GM21528 (cell line): ENCODE results near the gene ARMH3.

Experiments
- ATAC-seq: cut with Tn5 transposase; IDR thresholded peaks from one replicate; pipeline ENCODE4 v1.9.1; 2021; ENCODE audit warnings: mild to moderate bottlenecking, moderate library complexity; ENCODE audit not compliant: unreplicated experiment, low FRiP score

The ARMH3 gene

DNA sequence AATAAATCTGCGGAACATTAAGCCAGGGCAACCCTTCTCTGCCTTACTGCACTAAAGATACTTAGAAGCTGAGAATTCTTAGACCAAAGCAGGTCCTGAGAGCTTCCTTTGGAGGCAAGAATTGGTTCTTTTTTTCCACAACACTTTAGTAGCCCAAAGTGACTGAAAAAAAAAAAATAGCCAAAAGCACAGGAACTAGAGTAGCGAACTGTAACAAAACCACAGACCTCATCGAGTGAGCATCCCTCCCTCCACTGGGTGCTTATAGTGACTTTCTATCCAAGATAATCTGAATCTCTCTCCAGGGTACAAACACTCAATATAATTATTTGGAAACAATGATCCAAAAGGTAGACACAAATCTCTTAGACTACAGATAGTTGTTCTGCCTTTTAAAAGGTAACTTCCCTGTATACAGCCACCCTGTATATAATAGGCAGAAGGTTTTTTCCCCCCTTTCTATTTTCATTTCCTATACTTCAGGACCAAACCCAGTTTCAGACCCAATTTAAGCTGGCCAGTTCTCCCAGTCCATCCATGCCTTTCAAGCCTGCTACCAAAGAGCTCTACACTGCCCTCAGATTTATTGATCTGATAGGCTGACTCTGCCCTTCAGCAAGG is 180.8 kb downstream of the ARMH3 start:
- no peak for ATAC-seq

DNA sequence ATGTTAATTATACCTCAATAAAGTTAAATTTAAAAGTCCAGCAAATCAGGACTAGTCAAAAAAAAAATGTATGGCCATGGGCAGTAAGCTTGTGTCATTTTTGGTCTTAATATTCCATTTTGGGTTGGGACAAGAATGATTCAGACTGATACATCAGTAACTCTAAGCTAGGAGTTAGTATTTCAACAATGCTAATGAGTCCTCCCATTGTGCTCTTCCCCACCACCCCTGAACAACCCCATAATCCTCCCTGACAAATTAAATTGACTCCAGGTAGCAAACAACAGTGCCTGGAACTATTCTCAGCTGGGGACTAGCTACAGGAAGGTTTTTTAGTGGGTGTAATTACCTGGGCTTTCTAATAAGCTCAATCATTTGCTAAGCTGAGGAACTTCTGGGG is 181.7 kb downstream of the ARMH3 start:
- no peak for ATAC-seq

DNA sequence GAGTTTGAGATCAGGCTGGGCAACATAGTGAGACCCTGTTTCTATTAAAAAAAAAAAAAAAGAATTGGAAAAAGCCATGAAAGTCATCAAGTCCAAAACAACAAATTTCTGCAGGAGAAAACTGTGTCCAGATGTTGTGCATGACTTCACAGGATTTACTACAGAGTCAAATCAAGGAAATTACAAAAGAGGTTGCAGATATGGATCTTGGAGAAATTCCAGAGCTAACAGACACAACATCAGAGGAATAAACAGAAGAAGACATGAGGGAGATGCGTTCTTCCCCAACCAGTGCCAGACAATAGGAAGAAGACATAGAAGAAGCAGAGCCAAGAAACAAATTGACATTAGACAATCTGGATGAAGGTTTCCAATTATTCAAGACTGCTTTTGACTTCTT is 188.0 kb downstream of the ARMH3 start:
- ATAC-seq: no peak

DNA sequence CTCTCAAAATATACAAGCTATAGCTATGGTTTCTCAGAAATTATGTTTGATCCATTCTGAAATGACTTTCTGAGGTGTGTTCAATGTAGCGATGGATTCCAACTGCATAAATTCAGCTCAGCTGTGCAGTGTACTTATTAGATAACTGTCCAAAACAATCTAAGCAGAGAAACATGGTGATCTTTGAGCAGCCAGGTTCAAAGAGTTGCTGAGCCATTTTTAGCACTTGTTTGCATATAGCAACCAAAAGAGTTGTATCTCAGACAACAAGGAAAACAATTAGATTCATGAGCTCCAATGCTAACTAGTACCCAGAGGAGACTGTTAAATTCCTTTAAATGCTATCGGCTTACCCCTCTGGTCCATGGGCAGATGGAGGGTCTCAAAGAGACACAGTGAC is 196.4 kb downstream of the ARMH3 start:
- no peak for ATAC-seq

DNA sequence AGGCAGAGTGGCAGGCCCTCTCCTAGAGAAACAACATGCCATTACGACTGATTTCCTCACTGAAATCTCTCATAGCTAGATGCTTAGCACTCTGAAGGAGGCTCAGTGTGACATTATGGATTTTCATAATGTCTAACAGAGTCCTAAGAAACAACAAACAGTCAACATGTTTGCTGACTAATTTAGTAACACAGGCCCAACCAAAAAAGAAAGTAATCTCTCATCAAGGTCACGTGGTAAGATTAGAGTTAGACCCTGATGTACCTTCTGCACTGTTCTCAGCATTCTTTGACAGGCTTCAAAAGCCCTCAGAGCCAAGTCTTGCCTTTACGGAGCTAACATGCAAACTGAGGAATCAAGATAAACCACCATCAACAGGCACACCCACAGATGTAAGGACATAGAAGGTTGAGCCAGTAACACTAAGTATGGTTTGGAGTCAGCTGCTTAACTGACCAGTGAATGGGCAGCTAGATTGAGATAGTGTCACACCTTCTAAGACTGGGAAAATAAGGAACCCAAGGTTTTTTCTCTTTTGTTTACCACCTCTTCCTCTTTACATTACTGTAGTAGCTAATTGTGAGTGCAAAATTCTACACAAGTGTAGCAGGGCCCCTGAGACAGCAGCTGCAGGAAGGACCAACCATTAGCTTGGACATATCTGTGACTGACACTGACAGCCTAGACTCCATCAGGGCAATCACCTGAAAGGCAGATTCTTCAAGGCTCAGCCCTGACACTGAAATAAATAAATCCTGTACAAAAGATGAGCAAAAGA is 197.1 kb downstream of the ARMH3 start:
- no peak for ATAC-seq

- no peak for ATAC-seq
Observed at GRCh38 chr10:101857802-101858476, 198.0 kb downstream of the ARMH3 start.

- no peak for ATAC-seq
Observed at GRCh38 chr10:101856626-101857025, 199.3 kb downstream of the ARMH3 start.

GRCh38 chr10:101851411-101852116 is 204.4 kb downstream of the ARMH3 start:
- ATAC-seq: no peak

GRCh38 chr10:101850749-101851148 is 205.2 kb downstream of the ARMH3 start:
- ATAC-seq: no peak

- no peak for ATAC-seq
Observed at GRCh38 chr10:101848894-101849351, 207.1 kb downstream of the ARMH3 start.

- ATAC-seq: no peak
Observed at GRCh38 chr10:101848408-101848807, 207.6 kb downstream of the ARMH3 start.

GRCh38 chr10:101845893-101846292 is 210.1 kb downstream of the ARMH3 start:
- ATAC-seq: no peak

- ATAC-seq: no peak
Observed at GRCh38 chr10:101843032-101844021, 212.6 kb downstream of the ARMH3 start, which contains the start of gene KCNIP2. Gene KCNIP2 (minus strand): TSS chr10:101843800. CDS start chr10:101843568, 232 bp downstream.

DNA sequence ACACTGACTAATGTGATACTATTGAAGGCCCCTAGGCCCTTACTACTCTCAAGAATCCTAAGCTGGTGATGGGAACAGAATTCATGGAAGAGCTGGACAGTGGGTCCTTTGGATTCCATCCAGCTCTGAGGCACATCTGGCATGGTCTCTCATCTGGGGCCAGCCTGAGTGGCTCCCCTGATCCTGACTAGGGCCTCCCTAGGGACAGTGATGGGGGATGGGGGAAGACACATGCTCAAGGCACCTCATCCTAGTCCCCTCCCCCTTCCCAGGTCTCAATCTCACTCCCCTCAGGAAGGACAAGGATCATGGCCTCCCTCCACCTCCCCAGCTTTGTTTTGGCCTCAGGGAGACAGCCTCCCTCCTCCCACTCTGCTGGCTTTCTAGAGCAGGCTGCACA is 214.1 kb downstream of the ARMH3 start:
- no peak for ATAC-seq

- ATAC-seq: peak; percentile 41
Observed at GRCh38 chr10:101840741-101841453, 215.1 kb downstream of the ARMH3 start.

- ATAC-seq: no peak
Observed at GRCh38 chr10:101840102-101840684, 215.8 kb downstream of the ARMH3 start.

DNA sequence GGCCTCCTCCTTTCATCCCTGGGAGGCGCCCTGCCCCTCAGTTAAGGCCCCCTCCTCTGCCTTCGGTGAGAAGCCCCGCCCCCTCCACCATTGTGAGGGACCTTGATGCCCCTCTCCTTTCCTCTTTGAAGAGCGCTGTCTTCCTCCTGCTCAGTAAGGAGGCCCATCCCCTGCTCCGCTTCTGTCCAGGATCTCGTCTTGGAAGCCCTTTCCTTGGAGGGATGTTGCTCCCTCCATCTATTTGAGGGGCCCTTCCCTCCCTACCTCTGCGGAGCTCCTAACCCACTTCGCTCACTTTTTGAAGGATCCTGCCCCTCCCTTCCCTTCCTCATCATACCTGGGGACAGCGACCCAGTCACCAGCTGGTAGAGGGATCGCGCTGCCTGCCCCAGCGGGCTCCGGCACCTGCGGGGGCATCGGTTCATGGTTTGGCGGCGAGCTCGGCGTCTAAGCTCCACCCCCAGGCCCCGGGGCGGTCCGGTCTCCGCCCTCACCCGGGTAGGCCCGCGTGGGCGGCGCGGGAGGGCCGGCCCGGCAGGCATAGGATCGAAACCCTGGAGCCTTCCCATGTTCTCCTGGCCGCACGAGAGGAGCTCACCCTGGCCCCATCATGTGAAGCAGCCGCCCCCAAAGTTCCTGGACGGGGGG is 216.4 kb downstream of the ARMH3 start:
- ATAC-seq: no peak

DNA sequence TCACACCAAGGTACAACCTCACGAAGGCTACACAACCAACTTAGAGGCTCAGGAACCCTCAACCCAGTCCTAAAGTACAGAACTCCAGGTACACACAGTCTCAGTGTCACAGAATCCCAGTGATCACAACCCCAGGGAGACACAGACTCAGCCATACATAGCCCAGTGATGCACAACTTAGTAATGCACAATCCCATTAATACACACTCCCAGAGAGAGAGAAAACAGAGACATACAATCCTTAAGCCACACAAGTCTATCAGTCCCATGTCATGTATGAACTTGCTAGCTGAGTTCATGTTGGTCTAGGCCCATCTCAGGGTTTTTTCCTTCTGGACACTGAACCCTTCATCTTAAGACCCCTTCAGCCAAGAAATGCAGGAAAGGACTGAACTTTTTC is 217.0 kb downstream of the ARMH3 start:
- ATAC-seq: no peak
